K562 (cell line): ENCODE results near the gene TACC3. TPM values are rescaled to one million over a fixed set of nuclear protein-coding genes. Genes with fewer than 3 reads are reported as not detected.

Experiments used
- CHAMP1 ChIP-seq: fragments of 450-650 bp; IDR thresholded peaks from 2 replicates; pipeline ENCODE4 v1.6.1; 2016; ENCODE audit warnings: mild to moderate bottlenecking
- FOS ChIP-seq: IDR thresholded peaks from 3 replicates; pipeline ENCODE4 v1.6.1; 2011; ENCODE audit not compliant: insufficient read length; ENCODE audit errors: extremely low read depth
- GTF2E2 ChIP-seq: fragments of 200-800 bp; sonication (Bioruptor generic); IDR thresholded peaks from 2 replicates; pipeline ENCODE4 v1.6.1; 2016; ENCODE audit warnings: missing genetic modification characterization, missing compliant biosample characterization
- HMGN3 ChIP-seq: IDR thresholded peaks from 2 replicates; pipeline ENCODE4 v1.6.1; 2011; ENCODE audit warnings: borderline replicate concordance, low read depth, mild to moderate bottlenecking, mixed read lengths, low read length; ENCODE audit not compliant: insufficient read length; ENCODE audit errors: extremely low read depth
- MGA ChIP-seq: fragments of 450-650 bp; IDR thresholded peaks from 2 replicates; pipeline ENCODE4 v1.6.1; 2016; ENCODE audit warnings: mild to moderate bottlenecking, moderate library complexity
- UBTF ChIP-seq, 2 experiments: IDR thresholded peaks; 2 replicates each; pipeline ENCODE4 v1.6.1; 2012; ENCODE audit warnings: improper control_type of control experiment in 2 of 2, low read depth in 2 of 2, low read length in 2 of 2, borderline replicate concordance in 1 of 2
- ZBTB1 ChIP-seq: sonication (generic); formaldehyde crosslinking; IDR thresholded peaks from 2 replicates; pipeline ENCODE4 v1.8.1; 2023; ENCODE audit warnings: missing genetic modification reagents, low read depth, mild to moderate bottlenecking, borderline replicate concordance
- ZNF398 ChIP-seq: fragments of 250-450 bp; sonication (Bioruptor Pico); IDR thresholded peaks from 2 replicates; pipeline ENCODE4 v1.8.0; 2021; ENCODE audit warnings: moderate library complexity, mild to moderate bottlenecking, inconsistent platforms
- ZNF696 ChIP-seq: fragments of 250-450 bp; sonication (Bioruptor Pico); conservative IDR thresholded peaks from 2 replicates; pipeline ENCODE4 v1.4.0; 2020; ENCODE audit warnings: mild to moderate bottlenecking, moderate library complexity
- polyA plus RNA-seq, 8 experiments: library from polyadenylated mRNA; depleted of rRNA in 4 of 8; stranded (reverse) in 5 of 8; unstranded in 3 of 8; fragments of >200 nt; fragmentation: Nextera tagmentation in 2 of 8; fragmentation: Illumina TruSeq in 1 of 8; extraction: Ambion mirVana in 2 of 8; extraction: Trizol in 1 of 8; gene quantifications; 2 replicates each; pipeline versions ENCODE4 v1.2.1 to v1.2.3, GENCODE V29; 2011 to 2014; ENCODE audit warnings: inconsistent platforms in 1 of 8, missing spikeins in 1 of 8
- total RNA-seq, 7 experiments: library from RNA; depleted of rRNA in 6 of 7; stranded (reverse); fragments of >200 nt in 6 of 7; fragmentation: Illumina TruSeq in 2 of 7; extraction: Trizol in 2 of 7; gene quantifications; 2 replicates each; pipeline versions ENCODE4 v1.2.1 to v1.2.3, GENCODE V29; 2011 to 2021; ENCODE audit warnings: low replicate concordance in 1 of 7

TACC3 gene
- total and polyA plus RNA-seq, 9 of the 15 experiments (the other 6 are each of a cell fraction or from before 2014, with no cell fraction given), result 1.9 to 122 (median 55.6) TPM

- TF ChIP-seq CHAMP1, result no peak
- no peak for TF ChIP-seq MGA
- TF ChIP-seq ZNF398 (CRISPR knock-in tag), result no peak
- no peak for TF ChIP-seq ZBTB1 (CRISPR knock-in tag)
- no peak for TF ChIP-seq FOS
- no peak for TF ChIP-seq GTF2E2
- TF ChIP-seq ZNF696, result no peak
- 0 out of 4 replicates have a peak, but pooled peaks of 1 of the 2 experiments have one; percentile 26 for TF ChIP-seq UBTF (IDR thresholded peaks at IDR 0.05; ENCODE audit: borderline replicate concordance in 1 of 2, low read depth in 2 of 2, low read length in 2 of 2)
- peak; percentile 25 for TF ChIP-seq HMGN3
Measured at GRCh38 chr4:1793496-1793840, 72.1 kb downstream of the TACC3 start (continued).
